ENCODE data around the gene TGFB1.

TGFB1 gene

DNA sequence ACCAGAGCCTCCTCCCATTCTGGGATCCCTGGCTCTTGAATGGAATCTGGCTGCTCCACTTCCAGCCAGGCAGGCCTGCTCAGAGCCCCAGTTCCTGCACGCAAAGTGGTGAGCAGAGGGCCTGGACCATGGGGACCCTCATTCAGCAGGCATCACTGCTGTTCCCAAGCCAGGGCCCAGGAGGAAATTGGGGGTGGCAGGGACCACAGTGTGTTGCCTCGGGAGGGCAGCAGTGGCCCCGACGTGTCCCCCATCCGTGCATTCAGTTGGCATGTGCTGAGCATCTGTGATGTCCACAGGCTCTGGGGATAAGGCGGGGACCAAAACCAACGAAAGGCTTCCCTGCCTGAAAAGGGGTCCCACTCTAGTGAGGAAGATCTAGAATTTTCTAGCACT, 32.5 kb downstream of the TGFB1 start:
- DNase-seq (ENCODE audit: low spot score), result no peak

DNA sequence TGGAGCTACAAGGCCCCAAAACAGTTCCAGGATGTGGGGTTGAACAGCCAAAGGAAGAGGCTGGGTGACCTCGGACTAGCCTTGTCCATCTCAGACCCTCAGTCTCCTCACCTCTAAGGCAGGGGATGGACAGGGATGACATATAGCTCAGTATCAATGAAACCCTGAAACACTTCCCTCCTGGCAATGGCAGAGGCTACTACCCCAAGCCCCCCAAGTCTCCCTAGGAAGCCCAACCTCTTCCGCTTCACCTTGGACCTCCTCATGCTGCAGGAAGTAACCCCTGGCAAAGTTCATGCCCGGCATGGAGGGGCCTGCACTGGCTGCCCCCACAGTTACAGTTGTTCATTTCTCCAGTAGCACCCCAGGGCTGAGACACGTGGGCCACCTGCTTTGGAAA, 33.2 kb downstream of the TGFB1 start:
- DNase-seq (ENCODE audit: low spot score), result no peak

DNA sequence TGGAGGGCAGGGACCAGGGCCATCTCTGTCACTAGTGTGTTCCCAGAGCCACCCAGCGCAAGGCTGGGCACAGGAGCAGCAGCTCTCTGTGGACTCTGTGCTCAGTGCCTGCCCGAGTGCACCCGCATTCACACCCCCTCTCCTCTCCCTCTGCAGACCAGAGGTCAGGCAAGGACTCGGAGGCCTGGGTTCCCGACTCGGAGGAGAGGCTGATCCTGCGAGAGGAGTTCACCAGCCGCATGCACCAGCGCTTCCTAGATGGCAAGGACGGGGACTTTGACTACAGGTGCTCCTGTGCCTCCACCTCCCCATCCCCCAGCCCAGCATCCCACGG, 33.6 kb downstream of the TGFB1 start:
- no peak for DNase-seq (ENCODE audit: low spot score)

DNA sequence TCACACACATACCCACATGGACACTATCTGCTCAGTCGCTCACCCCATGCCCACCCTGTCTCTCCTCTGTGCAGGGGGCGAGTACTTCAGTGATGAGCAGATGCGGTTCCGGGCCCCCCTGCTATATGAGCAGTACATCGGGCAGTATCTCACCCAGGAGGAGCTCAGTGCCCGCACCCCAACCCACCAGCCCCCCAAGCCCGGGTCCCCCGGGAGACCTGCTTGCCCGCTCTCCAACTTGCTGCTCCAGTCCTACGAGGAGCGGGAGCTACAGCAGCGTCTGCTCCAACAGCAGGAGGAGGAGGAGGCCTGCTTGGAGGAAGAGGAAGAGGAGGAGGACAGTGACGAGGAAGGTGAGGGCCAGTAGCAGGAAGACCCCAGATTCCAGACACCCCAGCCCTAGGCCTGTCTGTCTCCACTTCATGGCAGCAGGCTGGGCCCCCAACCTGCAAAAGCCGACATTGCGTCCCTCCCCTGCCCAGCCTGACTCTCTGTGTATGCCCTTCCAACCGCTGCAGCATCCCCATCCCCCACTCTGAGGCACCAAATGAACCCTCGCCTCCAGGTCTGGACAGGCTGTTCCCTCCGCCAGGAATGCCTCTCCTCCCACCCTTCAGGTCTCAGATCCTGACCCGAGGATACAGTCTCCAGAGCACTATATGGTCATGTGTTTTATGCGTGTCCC, 34.1 kb downstream of the TGFB1 start:
- DNase-seq (ENCODE audit: low spot score), result no peak

DNA sequence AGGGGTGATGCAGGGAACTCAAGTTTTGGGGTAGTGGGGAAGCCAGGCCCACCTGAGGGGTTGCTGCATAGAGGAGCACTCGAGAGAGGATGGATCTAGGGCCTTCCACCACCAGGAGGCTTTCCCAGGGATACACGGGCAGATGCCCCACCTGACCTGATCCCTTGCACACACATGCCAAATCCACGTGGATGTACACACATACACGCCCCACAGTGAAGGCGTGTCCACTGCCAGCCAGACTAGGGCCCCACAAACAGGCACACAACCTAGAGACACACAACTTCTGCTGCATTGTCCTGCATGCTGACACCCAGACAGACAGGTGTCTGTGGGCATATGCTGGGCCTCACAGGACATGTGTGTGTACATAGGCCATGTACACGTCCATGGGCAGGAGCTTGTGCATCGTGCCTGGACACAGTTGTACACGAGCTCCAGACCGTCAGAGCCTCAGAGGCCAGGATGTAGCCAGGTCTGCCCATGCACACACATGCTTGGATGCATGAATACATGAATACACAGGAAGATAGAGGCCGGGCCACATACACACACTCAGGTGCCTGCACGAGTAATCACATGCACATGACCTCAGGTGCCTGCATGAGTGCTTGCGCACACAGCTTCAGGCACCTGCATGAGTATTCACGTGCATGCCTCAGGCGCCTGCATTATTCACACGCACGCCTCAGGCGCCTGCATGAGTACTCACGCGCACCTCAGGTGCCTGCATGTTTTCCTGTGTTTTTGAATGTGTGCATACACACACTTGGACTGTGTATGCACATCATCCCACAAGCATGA, 34.8 kb downstream of the TGFB1 start:
- DNase-seq (ENCODE audit: low spot score), result no peak

DNA sequence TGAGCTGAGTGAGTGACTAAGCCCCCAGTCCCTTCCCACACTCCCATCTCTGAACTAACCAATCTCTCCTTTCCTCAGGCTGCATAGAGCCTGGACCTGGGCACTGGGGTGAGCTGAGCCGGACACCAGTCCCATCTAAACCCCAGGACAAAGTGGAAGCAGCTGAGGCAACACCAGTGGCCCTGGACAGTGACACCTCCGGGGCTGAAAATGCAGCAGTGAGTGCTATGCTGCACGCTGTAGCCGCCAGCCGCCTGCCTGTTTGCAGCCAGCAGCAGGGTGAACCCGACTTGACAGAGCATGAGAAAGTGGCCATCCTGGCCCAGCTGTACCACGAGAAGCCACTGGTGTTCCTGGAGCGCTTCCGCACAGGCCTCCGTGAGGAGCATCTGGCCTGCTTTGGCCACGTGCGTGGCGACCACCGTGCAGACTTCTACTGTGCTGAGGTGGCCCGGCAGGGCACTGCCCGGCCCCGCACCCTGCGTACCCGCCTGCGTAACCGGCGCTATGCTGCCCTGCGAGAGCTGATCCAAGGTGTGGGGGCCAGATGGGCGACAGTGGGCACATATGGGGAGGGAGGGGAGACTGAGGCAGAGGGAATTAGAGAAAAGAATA, 37.3 kb downstream of the TGFB1 start:
- no peak for DNase-seq (ENCODE audit: low spot score)

DNA sequence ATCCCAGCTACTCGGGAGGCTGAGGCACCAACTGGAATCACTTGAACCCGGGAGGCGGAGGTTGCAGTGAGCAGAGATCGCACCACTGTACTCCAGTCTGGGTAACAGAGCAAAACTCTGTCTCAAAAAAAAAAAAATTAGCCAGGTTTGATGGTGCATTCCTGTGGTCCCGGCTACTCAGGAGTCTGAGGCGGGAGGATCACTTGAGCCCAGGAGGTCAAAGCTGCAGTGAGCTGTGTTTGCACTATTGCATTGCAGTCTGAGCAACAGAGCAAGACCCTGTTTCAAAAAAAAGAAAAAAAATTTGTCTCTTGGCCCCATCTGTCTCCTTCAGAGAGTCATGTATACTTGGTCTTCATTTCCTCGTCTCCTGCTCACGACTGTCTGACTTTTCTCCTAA, 42.1 kb downstream of the TGFB1 start:
- DNase-seq (ENCODE audit: low spot score), result no peak

DNA sequence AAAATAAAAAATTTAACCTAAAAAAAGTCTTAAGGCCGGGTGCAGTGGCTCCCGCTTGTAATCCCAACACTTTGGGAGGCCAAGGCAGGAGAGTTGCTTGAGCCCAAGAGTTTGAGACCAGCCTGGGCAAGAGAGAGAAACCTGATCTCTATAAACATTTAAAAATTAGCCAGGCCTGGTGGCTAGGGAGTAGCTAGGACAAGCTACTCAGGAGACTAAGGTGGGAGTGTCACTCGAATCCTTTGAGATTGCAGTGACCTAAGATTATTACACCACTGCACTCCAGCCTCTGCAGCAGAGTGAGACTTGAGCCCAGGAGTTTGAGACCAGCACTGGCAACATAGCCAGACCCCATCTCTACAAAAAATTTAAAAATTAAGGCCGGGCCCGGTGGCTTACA, 42.6 kb downstream of the TGFB1 start:
- no peak for DNase-seq (ENCODE audit: low spot score)

DNA sequence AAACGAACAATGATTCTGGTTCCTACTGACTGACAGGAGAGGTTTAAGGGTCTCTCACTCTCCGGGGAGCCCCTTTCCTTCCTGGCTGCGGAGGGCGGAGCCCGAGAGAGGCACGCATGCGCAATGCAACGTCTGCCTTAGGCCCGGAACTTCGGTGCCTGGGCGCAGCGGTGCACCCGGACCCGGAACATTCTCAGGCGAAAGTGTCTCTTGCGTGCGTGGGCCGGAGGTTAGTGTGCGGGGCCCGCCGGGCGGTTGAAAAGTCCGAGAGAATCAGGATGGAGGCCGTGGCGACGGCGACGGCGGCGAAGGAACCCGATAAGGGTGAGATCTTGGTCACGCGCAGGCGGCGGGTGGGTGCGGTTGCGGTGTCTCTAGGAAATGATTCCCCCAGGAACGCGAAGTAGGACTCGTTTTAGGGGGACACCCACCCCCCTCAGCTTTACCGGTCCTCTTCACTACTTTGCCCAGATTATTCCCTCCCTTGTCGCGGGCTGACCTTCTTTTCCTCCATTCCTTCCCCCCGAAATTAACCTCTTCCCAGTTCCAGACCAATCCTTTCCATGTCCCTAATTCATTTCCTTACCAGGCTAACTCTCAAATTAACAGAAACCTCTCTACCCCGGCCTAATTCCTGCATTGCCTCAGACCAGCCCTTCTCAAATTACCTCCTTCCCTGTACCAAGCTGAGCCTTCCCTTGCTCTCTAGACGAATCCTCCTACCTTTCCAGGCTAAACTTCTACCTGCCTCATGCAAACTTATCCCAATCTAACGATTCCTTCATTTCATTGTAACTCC, 43.5 kb downstream of the TGFB1 start, which contains the start of gene CCDC97:
Gene CCDC97 (plus strand): TSS at position 140 of the 799 bp plus-strand sequence. CDS start 139 bp downstream, at position 279.
- peak; percentile 95 for DNase-seq (ENCODE audit: low spot score)

DNA sequence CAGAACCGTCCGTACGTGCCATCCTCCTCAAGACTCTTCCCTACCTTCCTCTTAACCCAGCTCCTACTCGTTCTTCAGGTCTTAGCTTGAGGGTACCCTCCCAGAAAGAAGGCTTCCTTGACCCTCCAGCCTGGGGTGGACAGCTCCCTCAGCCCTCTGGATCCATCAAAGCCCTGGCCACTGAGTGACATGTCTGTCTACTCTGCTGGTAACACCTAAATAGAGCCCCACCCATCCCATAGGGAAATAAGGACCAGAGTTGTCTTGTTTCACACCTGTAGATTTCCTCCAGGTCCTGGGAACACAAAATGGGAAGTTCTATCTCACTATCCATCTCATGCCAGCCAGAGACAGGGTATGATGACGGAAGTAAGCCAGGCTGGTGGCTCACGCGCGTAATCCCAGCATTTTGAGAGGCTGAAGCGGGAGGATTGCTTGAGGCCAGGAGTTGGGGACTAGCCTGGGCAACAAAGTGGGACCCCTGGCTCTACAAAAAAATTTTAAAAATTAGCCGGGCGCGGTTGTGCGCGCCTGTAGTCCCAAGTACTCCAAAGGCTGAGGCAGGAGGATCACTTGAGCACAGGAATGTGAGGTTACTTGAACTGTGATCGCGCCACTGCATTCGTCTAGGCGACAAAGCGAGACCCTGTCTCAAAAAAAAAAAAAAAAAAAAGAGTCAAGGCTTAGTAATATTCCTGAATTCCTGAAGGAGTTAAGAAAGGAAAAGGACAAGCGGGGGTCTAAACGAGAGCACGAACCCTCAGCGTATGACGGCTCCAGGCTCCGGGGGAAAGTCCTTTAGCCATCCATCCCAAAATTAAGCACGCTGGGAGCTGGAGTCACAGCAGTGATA, 44.3 kb downstream of the TGFB1 start:
- no peak for DNase-seq (ENCODE audit: low spot score)

DNA sequence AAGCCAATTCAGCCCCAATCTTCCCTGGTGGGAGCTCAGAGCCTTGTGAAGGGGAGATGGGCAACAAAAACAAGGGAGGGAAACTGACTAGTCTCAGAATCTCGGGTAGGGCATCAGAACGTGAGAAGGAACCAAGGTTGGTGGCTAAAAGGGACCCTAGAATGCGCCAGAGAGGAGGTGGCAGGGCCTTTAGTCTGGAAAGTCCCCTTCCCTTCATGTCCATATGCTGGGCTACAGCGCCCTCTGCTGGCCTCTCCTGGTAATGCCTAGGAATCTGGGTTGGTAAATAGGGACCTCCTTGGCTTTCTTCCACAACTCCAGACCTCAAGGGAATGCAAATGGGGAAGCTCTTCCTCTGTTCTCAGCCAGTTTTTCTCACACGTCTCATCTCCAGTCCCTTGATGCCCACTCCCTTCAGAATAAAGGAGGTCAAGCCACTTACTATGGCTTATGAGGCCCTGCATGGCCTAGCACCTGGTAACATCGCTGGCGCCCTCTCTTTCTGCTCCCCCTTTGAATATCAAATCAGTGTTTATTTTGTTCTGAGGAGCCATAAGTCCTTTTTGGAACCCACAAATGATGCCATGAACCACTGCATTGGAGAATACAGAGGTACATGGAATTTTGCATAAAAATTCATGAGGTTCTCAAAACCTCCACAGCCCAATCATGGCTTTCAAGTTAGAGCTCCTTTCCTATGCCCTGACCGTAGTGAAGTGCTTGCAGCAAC, 45.1 kb downstream of the TGFB1 start:
- peak; percentile 95 for DNase-seq (ENCODE audit: low spot score)

DNA sequence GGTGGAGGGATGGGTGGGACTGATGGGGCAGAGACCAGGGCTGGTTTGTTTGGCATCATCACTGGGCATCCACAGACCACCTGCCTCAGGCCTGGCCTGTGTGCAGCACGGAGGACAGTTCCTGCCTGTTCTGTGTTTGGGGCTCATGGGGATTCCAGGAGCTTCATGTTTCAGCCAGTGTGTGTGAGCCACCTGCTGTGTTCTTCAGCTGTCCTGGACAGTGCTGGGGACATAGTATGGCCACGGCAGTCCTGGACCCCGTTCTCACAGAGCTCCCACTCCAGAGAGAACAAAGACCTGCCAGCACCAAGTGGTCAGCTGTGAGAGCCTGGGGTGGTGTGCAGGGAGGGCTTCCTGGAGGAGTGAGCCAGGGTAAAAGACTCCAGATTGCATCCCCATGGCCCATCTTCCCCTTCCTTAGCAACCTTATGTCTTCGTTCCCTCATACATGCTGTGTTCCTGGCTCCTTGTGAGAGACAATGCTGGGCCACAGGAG, 45.7 kb downstream of the TGFB1 start:
- DNase-seq (ENCODE audit: low spot score), result no peak

DNA sequence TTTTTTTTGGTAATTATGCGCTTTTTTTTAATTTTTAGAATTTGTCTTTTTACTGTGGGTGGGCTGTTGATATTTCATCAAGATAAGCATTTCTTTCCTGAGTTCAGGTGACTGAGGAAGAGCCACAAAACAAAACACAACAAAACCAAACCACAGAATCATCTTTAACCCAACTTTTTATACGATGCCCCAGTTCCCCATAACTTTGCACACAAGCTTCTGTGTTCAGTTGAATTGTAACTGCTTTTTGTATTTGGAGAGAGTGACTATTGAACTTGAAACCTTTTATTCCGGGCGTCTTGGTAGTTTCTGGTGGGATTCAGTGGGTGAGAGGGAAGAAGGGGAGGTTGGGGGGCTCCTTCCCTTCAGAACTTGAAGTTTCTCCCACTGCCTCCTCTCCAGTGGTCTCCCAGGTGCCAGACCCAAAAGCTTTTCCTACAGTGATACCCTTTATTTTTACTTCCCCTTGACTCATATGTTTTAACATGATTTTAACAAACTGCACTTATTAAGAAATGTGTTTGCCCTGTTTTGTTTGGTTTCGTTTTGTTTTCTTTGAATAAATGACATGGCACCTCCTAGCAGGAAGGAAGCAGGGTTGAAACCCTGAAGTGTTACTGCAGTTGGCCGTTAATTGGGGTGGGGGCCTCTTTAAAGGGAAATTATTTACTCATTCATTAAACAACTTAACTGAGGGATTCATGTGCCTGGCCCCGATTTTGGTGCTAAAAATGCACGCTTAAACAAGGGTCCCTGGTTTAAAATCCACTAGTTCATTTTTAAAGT, 46.4 kb downstream of the TGFB1 start:
- no peak for DNase-seq (ENCODE audit: low spot score)

DNA sequence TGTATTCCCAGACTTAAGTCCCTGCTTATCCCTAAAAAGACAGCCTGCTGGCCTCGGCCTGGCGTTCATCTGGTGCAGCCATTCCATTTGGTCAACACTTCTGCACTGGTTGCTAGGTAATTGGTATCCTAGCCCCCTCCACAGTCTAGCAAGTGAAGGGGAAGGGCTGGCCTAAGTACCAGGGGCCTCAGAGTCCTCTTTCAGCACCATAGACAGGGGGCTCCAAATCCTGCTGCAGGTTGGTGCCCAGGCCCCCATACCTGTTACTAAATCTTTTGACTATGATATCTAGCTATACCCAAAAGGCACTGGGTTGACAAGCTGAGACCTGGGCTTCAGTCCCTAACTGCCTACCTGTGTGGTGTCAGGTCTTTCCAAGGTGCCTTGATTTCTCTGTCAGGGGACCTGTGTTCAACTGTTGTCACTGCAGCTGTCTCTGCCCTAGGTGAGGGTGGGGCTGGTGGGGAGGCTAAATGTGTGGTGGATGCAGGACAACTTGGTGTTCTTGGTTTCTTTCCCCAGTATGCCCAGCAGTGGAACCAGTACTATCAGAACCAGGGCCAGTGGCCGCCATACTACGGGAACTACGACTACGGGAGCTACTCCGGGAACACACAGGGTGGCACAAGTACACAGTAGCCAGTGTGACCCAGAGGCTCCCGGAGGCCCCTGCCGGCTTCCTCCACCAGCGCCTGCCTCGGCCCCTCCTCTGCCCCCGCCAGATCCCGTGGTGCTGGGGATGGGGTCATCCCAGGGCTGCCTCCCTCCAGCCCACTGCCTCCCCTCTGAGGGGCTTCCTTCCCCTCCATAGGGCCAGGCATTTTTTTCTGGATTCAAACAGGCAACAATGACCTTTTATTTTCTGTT, 47.6 kb downstream of the TGFB1 start:
- DNase-seq (ENCODE audit: low spot score), result no peak

DNA sequence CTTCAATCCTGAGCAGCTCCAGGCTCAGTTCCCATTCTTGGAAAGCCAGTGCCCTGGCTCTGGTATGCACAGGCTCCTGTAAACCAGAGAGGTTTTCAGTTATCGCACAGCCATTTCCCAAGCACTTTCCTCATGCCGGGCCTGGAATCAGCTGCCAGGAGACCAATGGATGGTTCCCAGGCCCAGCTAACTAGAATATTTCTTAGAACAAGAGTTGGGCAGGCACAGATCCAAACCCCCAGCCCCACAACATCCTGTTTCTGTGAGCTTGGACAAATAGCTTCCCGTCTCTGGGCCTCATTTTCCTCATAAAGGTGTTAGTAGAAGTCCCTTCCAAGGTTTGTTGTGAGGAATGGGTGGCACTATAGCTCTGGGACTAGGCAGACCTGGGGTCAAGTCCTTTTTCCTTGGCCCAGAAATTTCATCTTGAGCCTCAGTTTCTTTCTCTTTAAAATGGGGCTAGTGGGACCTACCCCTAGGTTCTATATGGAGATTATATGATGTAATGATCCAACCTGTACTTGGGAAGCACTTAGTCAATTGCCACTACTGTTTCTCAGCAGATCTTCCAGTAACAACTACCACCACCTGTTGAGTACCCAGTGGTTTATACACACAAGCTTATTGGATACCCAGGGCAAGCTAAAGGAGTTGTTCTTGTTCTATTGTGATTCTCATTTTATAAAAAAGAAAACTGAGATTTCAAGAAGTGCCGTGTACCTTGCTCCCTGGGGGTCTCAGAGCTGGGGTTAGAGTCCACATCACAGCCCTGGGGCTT, 48.8 kb downstream of the TGFB1 start:
- DNase-seq (ENCODE audit: low spot score), result no peak

DNA sequence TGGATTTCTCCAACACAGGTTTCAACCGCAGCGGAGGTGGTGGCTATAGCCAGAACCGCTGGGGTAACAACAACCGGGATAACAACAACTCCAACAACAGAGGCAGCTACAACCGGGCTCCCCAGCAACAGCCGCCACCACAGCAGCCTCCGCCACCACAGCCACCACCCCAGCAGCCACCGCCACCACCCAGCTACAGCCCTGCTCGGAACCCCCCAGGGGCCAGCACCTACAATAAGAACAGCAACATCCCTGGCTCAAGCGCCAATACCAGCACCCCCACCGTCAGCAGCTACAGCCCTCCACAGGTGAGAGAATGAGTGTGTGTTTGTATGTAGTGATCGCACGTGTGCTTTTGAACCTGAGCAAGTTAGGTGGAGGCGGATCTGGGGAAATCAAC, 49.8 kb downstream of the TGFB1 start:
- no peak for DNase-seq (ENCODE audit: low spot score)

DNA sequence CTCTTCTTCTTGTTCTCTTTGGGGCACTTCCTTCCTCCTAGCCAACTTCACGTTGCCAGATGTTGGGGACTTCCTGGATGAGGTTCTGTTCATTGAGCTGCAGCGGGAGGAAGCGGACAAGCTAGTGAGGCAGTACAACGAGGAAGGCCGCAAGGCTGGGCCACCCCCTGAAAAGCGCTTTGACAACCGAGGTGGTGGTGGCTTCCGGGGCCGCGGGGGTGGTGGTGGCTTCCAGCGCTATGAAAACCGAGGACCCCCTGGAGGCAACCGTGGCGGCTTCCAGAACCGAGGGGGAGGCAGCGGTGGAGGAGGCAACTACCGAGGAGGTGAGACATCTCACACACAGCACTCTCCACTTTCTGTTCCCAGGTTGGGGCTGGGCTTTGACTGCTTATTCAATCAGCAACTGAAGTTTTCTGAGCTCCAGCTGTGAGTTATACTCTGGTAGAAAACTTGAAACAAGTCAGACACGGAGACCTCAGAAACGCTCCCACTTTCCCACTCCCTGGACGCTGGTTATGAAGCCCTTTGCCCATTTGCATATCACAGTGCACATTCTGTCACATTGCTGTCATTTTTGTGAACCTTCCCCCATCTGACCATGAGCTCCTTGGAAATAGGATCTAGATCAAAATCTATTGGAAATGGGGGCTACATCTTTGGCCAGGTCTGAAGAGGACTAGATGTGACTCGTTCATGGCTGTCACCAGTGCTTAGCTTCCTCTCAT, 50.9 kb downstream of the TGFB1 start:
- DNase-seq (ENCODE audit: low spot score), result no peak
